Cardiac muscle cell (in vitro differentiated cells and primary cell): ENCODE data around the gene CDH4. TPM values are rescaled to one million over a fixed set of nuclear protein-coding genes. Genes with fewer than 3 reads are reported as not detected.

Experiments used
- DNase-seq, 2 donors: peaks; one replicate each; pipeline versions ENCODE4 v3.0.0 to v3.0.0-alpha.2; 2010 to 2017; ENCODE audit warnings: low read depth in 1 of 2, low spot score in 1 of 2
- H3K27ac ChIP-seq: fragments of 200-600 bp; sonication (generic); 2 replicates; pipeline ENCODE4 v1.5.1; 2016
- H3K27me3 ChIP-seq: fragments of 200-600 bp; sonication (generic); 2 replicates; pipeline ENCODE4 v1.6.0; 2016; ENCODE audit warnings: control low read depth
- H3K36me3 ChIP-seq: fragments of 200-600 bp; sonication (generic); 2 replicates; pipeline ENCODE4 v1.5.1; 2016; ENCODE audit warnings: control low read depth
- H3K4me1 ChIP-seq: fragments of 200-600 bp; sonication (generic); 2 replicates; pipeline ENCODE4 v1.8.1; 2017; ENCODE audit warnings: low read depth, mild to moderate bottlenecking, mixed run types
- H3K4me3 ChIP-seq: fragments of 200-600 bp; sonication (generic); 2 replicates; pipeline ENCODE4 v1.5.1; 2016; ENCODE audit warnings: mild to moderate bottlenecking
- H3K9me3 ChIP-seq: fragments of 200-600 bp; sonication (generic); 2 replicates; pipeline ENCODE4 v1.5.1; 2017; ENCODE audit warnings: low read depth, mild to moderate bottlenecking, control low read depth
- polyA plus RNA-seq: library from polyadenylated mRNA; unstranded; fragments of >200 nt; fragmentation: Nextera tagmentation; extraction: Ambion mirVana; gene quantifications from 2 replicates; pipeline ENCODE4 v1.2.1, GENCODE V29; 2016
- total RNA-seq: library from RNA; depleted of rRNA; stranded (reverse); fragments of >200 nt; gene quantifications from 2 replicates; pipeline ENCODE4 v1.2.3, GENCODE V29; 2016
- TF ChIP-seq, protein P1 (sequence below): IDR thresholded peaks from 2 replicates; pipeline ENCODE4 v1.5.1; 2012; ENCODE audit warnings: low read depth, mild to moderate bottlenecking, low read length

CDH4 gene
- total and polyA plus RNA-seq, 2 experiments from 2014 or later, result 0.43 to 0.80 TPM

DNA sequence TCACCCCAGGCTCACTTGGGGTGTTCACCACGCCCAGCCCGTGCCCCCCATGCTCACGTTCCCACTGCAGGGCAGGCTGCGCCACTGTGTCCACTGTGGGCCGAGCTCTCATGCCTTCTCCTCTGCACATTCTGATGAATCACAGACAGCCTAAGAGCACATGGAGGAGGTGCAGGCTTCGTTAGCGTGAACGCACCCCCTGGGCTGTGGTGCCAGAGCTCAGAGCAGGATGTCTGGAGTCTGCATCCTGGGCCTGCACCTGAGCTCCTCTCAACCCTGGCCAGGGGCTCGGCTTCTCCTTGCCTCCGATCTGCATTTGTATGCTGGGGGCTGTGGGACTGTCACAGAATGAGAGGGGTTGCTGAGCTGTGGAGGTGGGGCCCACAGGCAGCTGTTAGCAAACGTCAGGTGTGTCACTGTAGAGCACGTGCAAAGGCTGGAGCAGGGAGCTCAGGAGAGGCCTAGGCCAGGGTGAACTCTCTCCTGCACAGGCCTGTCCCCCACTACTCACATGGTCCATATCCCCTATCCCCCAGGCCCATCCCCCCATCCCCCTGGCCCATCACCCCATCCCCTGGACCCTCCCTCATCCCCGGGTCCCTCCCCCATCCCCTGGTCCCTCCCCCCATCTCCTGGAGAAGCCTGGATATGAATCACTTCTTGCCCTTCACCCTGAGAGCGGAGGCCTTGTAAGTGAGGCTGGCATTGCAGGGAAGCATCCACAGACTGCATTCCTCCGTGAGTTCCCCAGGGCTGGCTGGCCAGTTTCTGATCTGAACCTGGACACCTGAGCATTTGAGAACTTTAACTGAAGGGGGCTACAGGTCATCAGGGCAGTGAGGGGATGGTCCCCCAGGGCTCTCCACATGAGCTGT is 504.1 kb downstream of the CDH4 start:
- Histone ChIP-seq H3K4me1 (no peaks in the 10 kb centered on the region), H3K27ac (no peak overlapping the region), H3K9me3 (no peaks in the 10 kb centered on the region), H3K36me3 (no peaks in the 10 kb centered on the region), H3K27me3 (no peaks in the 10 kb centered on the region), H3K4me3 (no peak overlapping the region)
- TF ChIP-seq, protein P1, sequence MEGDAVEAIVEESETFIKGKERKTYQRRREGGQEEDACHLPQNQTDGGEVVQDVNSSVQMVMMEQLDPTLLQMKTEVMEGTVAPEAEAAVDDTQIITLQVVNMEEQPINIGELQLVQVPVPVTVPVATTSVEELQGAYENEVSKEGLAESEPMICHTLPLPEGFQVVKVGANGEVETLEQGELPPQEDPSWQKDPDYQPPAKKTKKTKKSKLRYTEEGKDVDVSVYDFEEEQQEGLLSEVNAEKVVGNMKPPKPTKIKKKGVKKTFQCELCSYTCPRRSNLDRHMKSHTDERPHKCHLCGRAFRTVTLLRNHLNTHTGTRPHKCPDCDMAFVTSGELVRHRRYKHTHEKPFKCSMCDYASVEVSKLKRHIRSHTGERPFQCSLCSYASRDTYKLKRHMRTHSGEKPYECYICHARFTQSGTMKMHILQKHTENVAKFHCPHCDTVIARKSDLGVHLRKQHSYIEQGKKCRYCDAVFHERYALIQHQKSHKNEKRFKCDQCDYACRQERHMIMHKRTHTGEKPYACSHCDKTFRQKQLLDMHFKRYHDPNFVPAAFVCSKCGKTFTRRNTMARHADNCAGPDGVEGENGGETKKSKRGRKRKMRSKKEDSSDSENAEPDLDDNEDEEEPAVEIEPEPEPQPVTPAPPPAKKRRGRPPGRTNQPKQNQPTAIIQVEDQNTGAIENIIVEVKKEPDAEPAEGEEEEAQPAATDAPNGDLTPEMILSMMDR, result no peak
- DNase-seq, result no peak

DNA sequence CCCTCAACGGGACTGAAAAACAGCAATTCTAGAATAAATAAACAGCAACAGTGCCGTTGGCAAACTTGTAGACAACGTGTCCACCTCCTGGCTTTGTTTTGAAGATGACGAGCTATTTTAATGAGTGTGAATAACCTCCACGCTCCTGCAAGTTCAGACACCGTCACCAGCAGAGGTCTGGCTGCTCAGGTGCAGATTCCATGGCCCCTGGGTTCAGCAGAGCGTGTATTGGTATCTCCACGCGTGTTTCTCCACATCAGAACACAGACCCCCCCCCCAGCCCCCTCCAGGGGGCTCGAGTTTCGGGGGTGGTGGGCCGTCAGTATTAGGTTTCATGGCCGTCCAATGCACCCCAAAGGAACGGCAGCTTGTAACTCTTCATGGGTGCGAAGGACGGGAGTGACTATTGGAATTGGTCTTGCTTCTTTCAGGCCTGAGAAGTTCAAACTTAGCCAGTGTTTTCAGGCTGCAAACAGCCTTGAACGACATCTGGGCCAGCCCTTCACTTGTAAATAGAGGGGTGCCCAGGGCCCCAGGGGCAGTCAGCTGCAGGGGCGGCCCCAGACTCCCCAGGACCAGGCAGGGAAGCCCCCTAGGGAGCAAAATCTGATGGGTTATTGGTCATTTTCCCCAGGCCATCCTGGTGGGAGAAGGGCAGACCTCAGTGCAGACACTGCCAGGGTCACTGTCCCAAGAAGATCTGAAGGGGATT is 505.1 kb downstream of the CDH4 start:
- Histone ChIP-seq H3K4me3 (no peak overlapping the region), H3K4me1 (no peaks in the 10 kb centered on the region), H3K27ac (no peak overlapping the region), H3K36me3 (no peaks in the 10 kb centered on the region), H3K9me3 (no peaks in the 10 kb centered on the region), H3K27me3 (no peaks in the 10 kb centered on the region)
- TF ChIP-seq, protein P1, result no peak
- DNase-seq, result no peak

DNA sequence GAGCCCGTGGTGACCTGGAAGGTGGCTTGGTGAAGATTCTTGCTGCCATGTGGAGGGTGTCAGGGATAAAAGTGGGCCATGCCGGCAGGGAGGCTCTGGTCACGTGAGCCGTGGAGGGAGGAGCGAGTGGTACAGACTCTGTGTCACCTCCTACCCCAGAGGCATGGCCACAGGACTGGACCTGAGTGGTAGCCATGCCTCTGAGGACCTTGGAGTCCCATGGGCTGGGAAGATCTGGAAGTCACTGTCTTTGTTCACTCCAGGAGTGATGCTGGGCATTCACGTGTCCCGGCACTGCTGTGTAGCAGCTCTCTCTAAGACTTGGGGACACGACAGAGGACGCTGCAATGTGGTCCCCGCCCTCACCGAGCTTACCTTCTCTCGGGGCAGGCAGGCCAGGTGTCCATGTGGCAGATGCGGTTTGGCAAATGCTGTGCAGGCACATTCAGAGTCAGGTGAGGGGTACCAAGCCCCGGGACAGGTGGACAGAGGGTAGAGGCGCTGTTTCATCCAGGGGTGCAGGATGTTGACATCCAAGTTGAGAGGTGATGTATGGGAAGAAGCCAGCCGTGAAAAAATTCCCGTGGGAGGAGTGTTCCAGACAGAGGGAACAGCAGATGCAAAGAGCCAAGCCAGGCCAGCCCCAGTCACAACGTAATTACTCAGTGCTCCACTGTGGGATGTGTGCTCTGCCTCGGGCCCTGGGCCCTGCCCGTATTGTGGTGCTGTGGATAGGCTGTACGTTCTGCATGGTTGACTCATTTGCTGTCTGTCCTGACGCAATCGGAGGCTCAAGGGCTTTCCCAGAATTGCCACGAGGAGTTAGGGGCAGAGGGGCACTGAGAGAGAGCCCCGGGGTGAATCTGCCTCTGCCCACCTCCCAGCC is 505.9 kb downstream of the CDH4 start:
- TF ChIP-seq, protein P1, result no peak
- Histone ChIP-seq H3K27ac (no peak overlapping the region), H3K9me3 (no peaks in the 10 kb centered on the region), H3K36me3 (no peaks in the 10 kb centered on the region), H3K4me3 (no peak overlapping the region), H3K4me1 (no peaks in the 10 kb centered on the region), H3K27me3 (no peaks in the 10 kb centered on the region)
- peak in 1 of 2 donors; percentile 7 for DNase-seq

DNA sequence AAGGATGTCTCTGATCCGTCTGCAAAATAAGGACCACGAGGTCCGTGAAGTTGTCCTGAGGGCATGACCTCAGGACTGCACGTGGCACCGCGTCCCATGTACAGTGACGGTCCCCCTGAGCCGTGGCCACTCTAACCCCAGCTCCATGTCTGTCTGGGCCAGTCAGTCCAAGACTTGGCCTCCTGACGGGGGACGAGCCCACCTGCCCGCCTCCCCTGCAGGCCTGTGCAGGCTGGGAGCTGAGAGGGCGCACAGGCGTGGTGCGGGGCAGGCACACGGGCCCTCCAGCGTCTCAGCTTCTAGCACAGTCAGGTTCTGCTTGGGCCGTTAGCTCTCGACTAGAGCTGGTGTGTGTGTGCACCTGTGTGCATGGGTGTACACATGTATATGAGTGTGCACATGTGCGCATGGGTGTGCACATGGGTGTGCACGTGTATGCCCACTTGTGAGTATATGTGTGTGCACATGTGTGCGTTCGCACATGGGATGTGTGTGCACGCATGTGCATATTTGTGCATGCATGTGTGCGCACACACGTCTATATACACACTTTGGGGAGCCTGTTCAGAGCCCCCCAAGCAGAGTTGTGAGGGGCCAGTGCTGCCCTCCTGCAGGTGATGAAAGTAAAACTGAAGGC is 506.6 kb downstream of the CDH4 start:
- no peak overlapping the region for H3K4me3 ChIP-seq
- H3K4me1 ChIP-seq, result no peaks in the 10 kb centered on the region
- H3K27me3 ChIP-seq, result no peaks in the 10 kb centered on the region
- H3K36me3 ChIP-seq, result no peaks in the 10 kb centered on the region
- H3K9me3 ChIP-seq, result no peaks in the 10 kb centered on the region
- H3K27ac ChIP-seq, result no peak overlapping the region
- TF ChIP-seq, protein P1, result no peak
- no peak for DNase-seq
